ENCODE data around the gene MGAT2. TPM values are rescaled to one million over a fixed set of nuclear protein-coding genes. Genes with fewer than 3 reads are reported as not detected.

Gene MGAT2
- total and polyA plus RNA-seq, 9 of the 15 experiments (the other 6 are each of a cell fraction or from before 2014, with no cell fraction given), result 0.03 to 33.3 (median 24.6) TPM; not detected in 1

DNA sequence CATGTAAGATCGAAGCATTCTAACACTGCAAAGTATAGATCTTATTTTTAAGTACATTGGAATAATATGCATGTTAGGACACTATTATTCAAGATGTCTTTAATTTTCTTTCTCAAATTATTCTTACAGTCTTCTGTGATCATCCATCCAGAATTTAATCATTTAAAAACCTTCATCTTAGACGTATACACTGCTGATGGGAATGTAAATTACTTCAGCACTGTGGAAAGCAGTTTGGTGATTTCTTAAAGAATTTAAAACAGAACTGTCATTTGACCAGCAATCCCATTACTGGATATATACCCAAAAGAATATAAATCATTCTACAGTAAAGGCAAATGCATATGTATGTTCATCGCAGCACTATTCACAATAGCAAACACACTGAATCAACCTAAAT is 31.2 kb upstream of the MGAT2 start:
- Histone ChIP-seq H3K4me2 (ENCODE audit: insufficient read depth, low read length) (no peak overlapping the region), H3K9me3 (replicated peaks; ENCODE audit: control insufficient read depth, insufficient read depth, low read depth, low read length) (no peaks in the 10 kb centered on the region), H4K20me1 (replicated peaks; ENCODE audit: control insufficient read depth, insufficient read depth, low read length) (peaks cover 5% of the 10 kb centered on the region), H2AFZ (ENCODE audit: low read depth, low read length) (no peak overlapping the region), H3K9me1 (ENCODE audit: control insufficient read depth, insufficient read depth, low read length) (no peaks in the 10 kb centered on the region), H3K4me3 (no peak overlapping the region), H3K4me1 (replicated peaks in 1 of 2; ENCODE audit: control insufficient read depth in 2 of 2, insufficient read depth in 2 of 2, low read length in 2 of 2) (peaks cover 6 to 13% of the 10 kb centered on the region in 2 experiments), H3K27me3 (ENCODE audit: control insufficient read depth in 2 of 2, insufficient read depth in 2 of 2, low read length in 2 of 2) (no peaks in the 10 kb centered on the region), H3K27ac (ENCODE audit: extremely low read depth, low read depth, low read length) (no peak overlapping the region), H3K9ac (ENCODE audit: insufficient read depth in 1 of 2, low read depth in 2 of 2, low read length in 2 of 2) (no peak overlapping the region), H3K79me2 (ENCODE audit: control insufficient read depth, insufficient read depth, low read length) (peaks cover 19% of the 10 kb centered on the region), H3K36me3 (ENCODE audit: control insufficient read depth, insufficient read depth, low read length) (peaks cover 13% of the 10 kb centered on the region; the same call in 2 of the 3 replicates)
- ChIA-PET POLR2A (no interaction called here), CTCF (ENCODE audit: low intra/inter-chr PET ratio) (no interaction called here)
- ATAC-seq, result no peak
- in situ Hi-C loops (cut with MboI), result no loop called here
- no peak for TF ChIP-seq ZBTB34 (CRISPR knock-in tag; IDR thresholded peaks at IDR 0.05)
- TF ChIP-seq REST (IDR thresholded peaks at IDR 0.05; ENCODE audit: borderline replicate concordance), result peak; percentile 39
- no peak for TF ChIP-seq REST (CRISPR knock-in tag; IDR thresholded peaks at IDR 0.05; ENCODE audit: low read depth)
- no peak for TF ChIP-seq GABPB2 (CRISPR knock-in tag; conservative IDR thresholded peaks at IDR 0.05)
- TF ChIP-seq IFI16 (CRISPR knock-in tag; IDR thresholded peaks at IDR 0.05), result no peak
- no peak for TF ChIP-seq FOXA1 (IDR thresholded peaks at IDR 0.05; ENCODE audit: borderline replicate concordance)
- no peak for TF ChIP-seq TCF7 (IDR thresholded peaks at IDR 0.05; ENCODE audit: borderline replicate concordance)
- 58% methylated on average over 3 of the region's 3 CpGs for WGBS (ENCODE audit: insufficient coverage, low coverage, missing lambda C conversion rate)
- no peak for FAIRE-seq
- DNase-seq (ENCODE audit: extremely low read depth in 1 of 4, low spot score in 3 of 4), result no peak
- no TSS peak for BruUV-seq (replicated peaks)
- intact Hi-C loops (cut with micrococcal nuclease), result loop anchor here (5.0 kb wide), 2 partner anchors 33 to 263 kb away; partner anchors contain the start of genes MGAT2, NEMF and RPL36AL

Data from K562 (cell line).